GM23248 (cell line): ENCODE measurements around the gene OLA1. TPM values are rescaled to one million over a fixed set of nuclear protein-coding genes. Genes with fewer than 3 reads are reported as not detected.
A peak's percentile ranks its signal among the peaks of the same experiment; 100 is the strongest.

ENCODE experiments used
- DNase-seq: peaks from one replicate; pipeline ENCODE4 v3.0.0-alpha.2; 2015
- H2AFZ ChIP-seq: fragments of 200-600 bp; sonication (generic); 2 replicates; pipeline ENCODE4 v1.6.1; 2016; ENCODE audit warnings: antibody characterized with exemption
- H3F3A ChIP-seq: fragments of 200-600 bp; sonication (generic); 2 replicates; pipeline ENCODE4 v1.6.1; 2016; ENCODE audit warnings: mild to moderate bottlenecking, antibody characterized with exemption, mixed run types; ENCODE audit not compliant: insufficient read depth
- H3K27ac ChIP-seq: fragments of 200-600 bp; sonication (generic); 2 replicates; pipeline ENCODE4 v1.5.1; 2016; ENCODE audit warnings: mild to moderate bottlenecking
- H3K27me3 ChIP-seq: fragments of 200-600 bp; sonication (generic); replicated peaks from 2 replicates; pipeline ENCODE4 v1.6.1; 2016; ENCODE audit warnings: mild to moderate bottlenecking; ENCODE audit not compliant: insufficient read depth
- H3K36me3 ChIP-seq: fragments of 200-600 bp; sonication (generic); 2 replicates; pipeline ENCODE4 v1.6.1; 2016; ENCODE audit warnings: low read depth, mild to moderate bottlenecking
- H3K4me1 ChIP-seq: fragments of 200-600 bp; sonication (generic); 2 replicates; pipeline ENCODE4 v1.6.1; 2016; ENCODE audit warnings: mild to moderate bottlenecking; ENCODE audit not compliant: insufficient read depth
- H3K4me2 ChIP-seq: fragments of 200-600 bp; sonication (generic); one replicate; pipeline ENCODE4 v1.6.1; 2016; ENCODE audit warnings: mild to moderate bottlenecking; ENCODE audit not compliant: unreplicated experiment
- H3K4me3 ChIP-seq: fragments of 200-600 bp; sonication (generic); 2 replicates; pipeline ENCODE4 v1.5.1; 2016; ENCODE audit warnings: mild to moderate bottlenecking
- H3K79me2 ChIP-seq: fragments of 200-600 bp; sonication (generic); 2 replicates; pipeline ENCODE4 v1.6.1; 2016; ENCODE audit warnings: mild to moderate bottlenecking; ENCODE audit not compliant: insufficient read depth
- H3K9ac ChIP-seq: fragments of 200-600 bp; sonication (generic); 2 replicates; pipeline ENCODE4 v1.6.1; 2016; ENCODE audit warnings: mild to moderate bottlenecking
- H3K9me2 ChIP-seq: fragments of 200-600 bp; sonication (generic); 2 replicates; pipeline ENCODE4 v1.6.1; 2016; ENCODE audit warnings: mixed run types, mild to moderate bottlenecking, moderate library complexity; ENCODE audit not compliant: insufficient read depth
- H3K9me3 ChIP-seq: fragments of 200-600 bp; sonication (generic); one replicate; pipeline ENCODE4 v1.6.1; 2017; ENCODE audit warnings: low read depth
- H4K20me1 ChIP-seq: fragments of 200-600 bp; sonication (generic); 2 replicates; pipeline ENCODE4 v1.6.0; 2016; ENCODE audit not compliant: insufficient read depth
- EZH2 ChIP-seq: fragments of 200-600 bp; sonication (generic); IDR thresholded peaks from 2 replicates; pipeline ENCODE4 v1.6.1; 2018; ENCODE audit warnings: antibody characterized with exemption, mild to moderate bottlenecking; ENCODE audit not compliant: insufficient read depth, poor library complexity, severe bottlenecking
- EZH2phosphoT487 ChIP-seq: fragments of 200-600 bp; sonication (generic); IDR thresholded peaks from 2 replicates; pipeline ENCODE4 v1.6.1; 2018; ENCODE audit warnings: antibody characterized with exemption, moderate library complexity, mild to moderate bottlenecking, low read depth; ENCODE audit not compliant: insufficient read depth
- WGBS, 2 experiments: methylation state at CpG; one replicate each; pipeline ENCODE4 v1.1.6; 2015 to 2017; ENCODE audit warnings: low lambda C conversion rate in 2 of 2, low coverage in 1 of 2; ENCODE audit errors: missing lambda C conversion rate in 2 of 2; 5-methylcytosine and 5-hydroxymethylcytosine counted together
- in situ Hi-C: fragments of 300-500 bp; cut with MboI; formaldehyde crosslinking; loops from 2 replicates; pipeline ENCODE4 v1.15.0; 2020
- polyA plus RNA-seq: library from polyadenylated mRNA; unstranded; fragments of >200 nt; fragmentation: Nextera tagmentation; extraction: Ambion mirVana; gene quantifications from 2 replicates; pipeline ENCODE4 v1.2.1, GENCODE V29; 2016
- total RNA-seq: library from RNA; depleted of rRNA; stranded (reverse); fragments of >200 nt; shearing (Covaris generic); gene quantifications from 2 replicates; pipeline ENCODE4 v1.2.3, GENCODE V29; 2014

OLA1 gene
- total and polyA plus RNA-seq, 2 experiments from 2014 or later = 64.3 to 114 TPM

DNA sequence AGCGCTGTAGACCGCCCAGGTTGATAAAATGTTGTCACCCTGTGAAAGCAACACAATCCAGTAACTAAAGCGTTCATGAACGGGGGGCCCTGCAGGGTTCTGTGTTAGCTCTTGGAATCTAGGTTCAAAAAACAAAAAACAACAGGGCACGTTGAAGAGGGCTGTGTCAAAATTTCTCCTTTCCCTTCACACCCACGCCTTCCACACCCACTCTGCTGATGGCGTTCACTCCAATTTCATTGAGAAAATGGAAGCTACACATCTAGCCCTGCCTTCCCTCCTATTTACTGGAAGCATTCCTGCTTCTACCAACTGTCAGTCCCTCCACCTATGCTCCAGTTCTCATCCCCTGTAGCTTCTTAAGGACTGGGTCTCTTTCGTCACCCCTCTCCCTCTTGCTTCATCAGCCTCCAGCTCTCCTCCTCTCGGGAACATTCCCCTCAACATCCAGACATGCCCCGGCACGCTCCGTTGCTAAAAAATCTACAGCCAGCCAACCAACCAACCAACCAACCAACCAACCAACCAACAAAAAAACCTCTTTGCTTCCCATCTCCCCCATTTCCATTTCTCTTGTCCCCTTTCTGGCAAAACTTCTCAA is 184.7 kb downstream of the OLA1 start:
- Histone ChIP-seq H3K4me3 (no peak overlapping the region), H4K20me1 (no peaks in the 10 kb centered on the region), H3K79me2 (no peaks in the 10 kb centered on the region), H3F3A (peaks cover 7% of the 10 kb centered on the region; the same call in 1 of the 2 replicates), H3K9me2 (no peaks in the 10 kb centered on the region), H3K27ac (no peak overlapping the region), H2AFZ (no peak overlapping the region), H3K4me2 (no peak overlapping the region), H3K27me3 (no peaks in the 10 kb centered on the region), H3K9me3 (no peaks in the 10 kb centered on the region), H3K4me1 (0 out of 2 replicates have a peak, but pooled peaks cover 9% of the 10 kb centered on the region), H3K36me3 (no peaks in the 10 kb centered on the region), H3K9ac (no peak overlapping the region)
- TF ChIP-seq EZH2 (no peak), EZH2phosphoT487 (no peak)
- 82 to 84% methylated on average over 12 of the region's 12 CpGs for WGBS, 2 experiments
- in situ Hi-C loops = loop anchor here (25.0 kb wide), 1 partner anchor 651 kb away; no protein-coding TSS in a partner anchor
- DNase-seq = no peak

DNA sequence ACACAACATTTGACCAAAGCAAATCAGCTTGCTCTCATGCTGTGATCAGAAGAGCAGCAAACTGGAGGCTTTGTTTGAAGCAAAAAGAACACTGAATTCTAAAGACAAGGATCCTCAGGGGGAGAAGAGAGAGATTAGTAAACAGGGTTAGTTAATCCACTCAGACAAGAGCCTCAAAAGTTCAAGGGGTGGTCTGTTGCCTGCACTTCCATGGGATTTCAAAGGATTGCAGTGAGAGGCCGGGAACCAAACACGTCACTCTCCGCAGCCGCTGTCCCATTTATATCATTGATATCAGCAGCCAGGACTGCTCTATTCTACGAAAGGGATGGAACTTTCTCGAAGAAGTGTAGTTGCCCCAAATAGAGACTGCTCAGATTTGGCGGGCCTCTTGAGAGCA is 185.4 kb downstream of the OLA1 start:
- Histone ChIP-seq H3K4me2 (no peak overlapping the region), H3K9me2 (no peaks in the 10 kb centered on the region), H3K9ac (no peak overlapping the region), H3K79me2 (no peaks in the 10 kb centered on the region), H3K9me3 (no peaks in the 10 kb centered on the region), H2AFZ (no peak overlapping the region), H3F3A (peaks cover 7% of the 10 kb centered on the region; the same call in 1 of the 2 replicates), H3K27ac (no peak overlapping the region), H3K36me3 (no peaks in the 10 kb centered on the region), H3K4me3 (no peak overlapping the region), H4K20me1 (no peaks in the 10 kb centered on the region), H3K4me1 (0 out of 2 replicates have a peak, but pooled peaks cover 9% of the 10 kb centered on the region), H3K27me3 (no peaks in the 10 kb centered on the region)
- in situ Hi-C loops = loop anchor here (25.0 kb wide), 1 partner anchor 651 kb away; no protein-coding TSS in a partner anchor
- WGBS, 2 experiments = 82 to 87% methylated on average over 7 of the region's 7 CpGs
- TF ChIP-seq EZH2 = no peak
- TF ChIP-seq EZH2phosphoT487 = no peak
- DNase-seq = no peak

DNA sequence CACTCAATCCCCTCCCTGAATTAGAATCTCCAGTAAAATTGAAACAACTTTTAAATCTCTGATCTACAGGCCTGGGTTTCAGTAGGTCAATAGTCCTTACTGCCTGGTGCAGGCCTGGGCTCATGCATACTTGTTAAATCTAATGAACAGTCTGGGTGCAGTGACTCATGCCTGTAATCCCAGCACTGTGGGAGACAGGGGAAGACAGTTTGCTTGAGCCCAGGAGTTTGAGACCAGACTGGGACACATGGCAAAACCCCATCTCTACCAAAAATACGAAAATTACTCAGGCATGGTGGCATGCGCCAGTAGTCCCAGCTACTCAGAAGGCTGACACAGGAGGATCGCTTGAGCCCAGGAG is 188.5 kb downstream of the OLA1 start:
- TF ChIP-seq EZH2 = no peak
- no peak for TF ChIP-seq EZH2phosphoT487
- peak overlapping the region; percentile 30; the same call in 1 of the 2 replicates for H3K27ac ChIP-seq
- H3K9ac ChIP-seq = no peak overlapping the region
- 0 out of 2 replicates have a peak overlapping the region, but pooled peaks have one; percentile 9 for H2AFZ ChIP-seq
- no peak overlapping the region for H3K4me3 ChIP-seq
- no peaks in the 10 kb centered on the region for H3K9me3 ChIP-seq
- no peaks in the 10 kb centered on the region for H3K79me2 ChIP-seq
- H3K36me3 ChIP-seq = no peaks in the 10 kb centered on the region
- H4K20me1 ChIP-seq = no peaks in the 10 kb centered on the region
- in situ Hi-C loops = loop anchor here (25.0 kb wide), 1 partner anchor 648 kb away; no protein-coding TSS in a partner anchor
- no peaks in the 10 kb centered on the region for H3K27me3 ChIP-seq
- H3K9me2 ChIP-seq = no peaks in the 10 kb centered on the region
- no peak overlapping the region for H3K4me2 ChIP-seq
- H3F3A ChIP-seq = peaks cover 7% of the 10 kb centered on the region; the same call in 1 of the 2 replicates
- WGBS, 2 experiments = 78 to 79% methylated on average over 3 of the region's 3 CpGs
- H3K4me1 ChIP-seq = 0 out of 2 replicates have a peak, but pooled peaks cover 9% of the 10 kb centered on the region
- DNase-seq = peak; percentile 57

DNA sequence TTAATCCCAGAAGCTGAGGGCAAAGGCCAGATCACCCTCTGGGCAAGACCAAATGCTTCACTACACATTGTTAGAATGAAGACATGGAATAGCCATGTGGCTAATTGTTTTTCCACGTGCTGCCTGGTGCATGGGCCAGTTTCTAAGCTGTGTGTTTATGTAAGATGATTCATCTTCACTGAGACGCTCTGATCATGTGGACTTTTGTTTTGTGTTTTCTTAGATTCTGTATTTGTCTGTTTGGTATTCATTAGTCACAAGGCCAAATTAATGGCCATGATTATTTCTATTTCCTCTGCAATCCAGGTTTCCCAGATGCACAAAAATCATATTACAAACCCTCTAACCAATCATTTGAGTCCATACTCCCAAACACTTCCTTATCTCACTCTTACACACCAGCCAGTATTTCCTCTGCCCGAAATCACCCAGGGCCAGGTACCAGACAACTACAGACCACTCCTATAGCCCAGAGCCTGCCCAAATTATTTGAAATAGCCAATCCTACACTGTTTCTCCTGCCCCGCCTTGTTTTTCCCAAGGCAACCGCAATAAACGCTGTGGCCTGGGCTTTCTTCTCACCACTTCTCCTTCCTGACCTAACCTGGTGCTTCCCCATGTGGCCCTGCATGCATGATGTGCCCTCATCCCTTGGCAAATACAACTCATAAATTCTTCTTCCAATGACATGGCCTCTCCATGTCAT is 189.0 kb downstream of the OLA1 start:
- peak overlapping the region; percentile 30 for H3K27ac ChIP-seq
- 62 to 63% methylated on average over 6 of the region's 6 CpGs for WGBS, 2 experiments
- no peaks in the 10 kb centered on the region for H3K36me3 ChIP-seq
- no peaks in the 10 kb centered on the region for H3K9me3 ChIP-seq
- H3K4me1 ChIP-seq = 0 out of 2 replicates have a peak, but pooled peaks cover 9% of the 10 kb centered on the region
- H3K79me2 ChIP-seq = no peaks in the 10 kb centered on the region
- in situ Hi-C loops = loop anchor here (25.0 kb wide), 1 partner anchor 647 kb away; no protein-coding TSS in a partner anchor
- H3F3A ChIP-seq = peaks cover 7% of the 10 kb centered on the region; the same call in 1 of the 2 replicates
- no peaks in the 10 kb centered on the region for H3K9me2 ChIP-seq
- DNase-seq = peak; percentile 77
- no peak overlapping the region for H3K9ac ChIP-seq
- 0 out of 2 replicates have a peak overlapping the region, but pooled peaks have one; percentile 9 for H2AFZ ChIP-seq
- TF ChIP-seq EZH2 (no peak), EZH2phosphoT487 (no peak)
- H4K20me1 ChIP-seq = no peaks in the 10 kb centered on the region
- H3K27me3 ChIP-seq = no peaks in the 10 kb centered on the region
- no peak overlapping the region for H3K4me2 ChIP-seq
- H3K4me3 ChIP-seq = no peak overlapping the region
